Measurements from ENCODE around the gene RNF166.

Gene RNF166

DNA sequence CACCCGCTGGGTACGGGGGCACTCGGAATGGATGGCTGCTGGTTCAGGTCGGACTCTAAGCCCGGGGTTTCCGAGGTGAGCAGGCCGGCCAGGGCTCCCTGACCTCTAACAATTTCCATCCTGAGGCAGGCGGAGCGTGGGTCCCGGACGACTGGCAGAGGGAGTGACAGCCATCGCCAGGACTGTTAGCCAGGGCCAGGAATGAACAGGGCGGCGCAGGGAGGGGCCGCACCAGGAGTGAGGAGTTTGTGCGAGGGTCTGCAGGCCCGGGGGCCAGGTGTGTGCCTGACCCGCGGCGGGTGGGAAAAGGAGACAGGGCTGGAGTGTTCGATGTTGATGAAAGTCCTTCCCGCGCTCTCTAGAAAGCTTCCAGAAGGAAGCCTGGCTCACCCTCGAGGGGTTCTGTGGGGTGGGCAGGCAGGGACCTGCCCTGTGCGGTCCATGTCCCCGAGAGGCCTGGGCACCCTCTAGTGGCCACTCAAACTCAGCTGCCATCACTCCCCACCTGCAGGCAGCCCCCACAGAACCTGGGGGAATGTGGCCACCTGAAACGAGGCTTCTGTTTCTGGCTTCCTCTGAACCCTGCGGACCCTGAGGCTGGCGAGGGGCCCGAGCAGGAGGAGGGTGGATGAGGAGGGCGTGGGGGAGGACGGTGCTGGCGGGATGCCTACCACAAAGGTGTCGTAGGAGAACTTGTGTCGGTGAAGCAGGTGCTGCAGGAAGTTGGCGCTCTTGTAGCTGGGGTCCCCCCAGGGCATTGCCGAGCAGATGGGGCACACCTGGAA, 8.2 kb downstream of the RNF166 start:
- no peaks in the 10 kb centered on the region for H3K27me3 ChIP-seq (replicated peaks; ENCODE audit: insufficient read depth, low read length)
- H3K4me3 ChIP-seq (ENCODE audit: low read length), result no peak overlapping the region
- H3K27ac ChIP-seq (ENCODE audit: low read length), result no peak overlapping the region
- DNase-seq, result no peak
- H3K9me3 ChIP-seq (replicated peaks; ENCODE audit: insufficient read depth, low read length), result no peaks in the 10 kb centered on the region
- H3K4me2 ChIP-seq (ENCODE audit: low read depth, low read length), result no peak overlapping the region
- H4K20me1 ChIP-seq (ENCODE audit: insufficient read depth, low read length), result no peaks in the 10 kb centered on the region
- no peak for TF ChIP-seq EZH2 (optimal IDR thresholded peaks at IDR 0.05; ENCODE audit: low read depth, low read length)
- TF ChIP-seq, protein P1, sequence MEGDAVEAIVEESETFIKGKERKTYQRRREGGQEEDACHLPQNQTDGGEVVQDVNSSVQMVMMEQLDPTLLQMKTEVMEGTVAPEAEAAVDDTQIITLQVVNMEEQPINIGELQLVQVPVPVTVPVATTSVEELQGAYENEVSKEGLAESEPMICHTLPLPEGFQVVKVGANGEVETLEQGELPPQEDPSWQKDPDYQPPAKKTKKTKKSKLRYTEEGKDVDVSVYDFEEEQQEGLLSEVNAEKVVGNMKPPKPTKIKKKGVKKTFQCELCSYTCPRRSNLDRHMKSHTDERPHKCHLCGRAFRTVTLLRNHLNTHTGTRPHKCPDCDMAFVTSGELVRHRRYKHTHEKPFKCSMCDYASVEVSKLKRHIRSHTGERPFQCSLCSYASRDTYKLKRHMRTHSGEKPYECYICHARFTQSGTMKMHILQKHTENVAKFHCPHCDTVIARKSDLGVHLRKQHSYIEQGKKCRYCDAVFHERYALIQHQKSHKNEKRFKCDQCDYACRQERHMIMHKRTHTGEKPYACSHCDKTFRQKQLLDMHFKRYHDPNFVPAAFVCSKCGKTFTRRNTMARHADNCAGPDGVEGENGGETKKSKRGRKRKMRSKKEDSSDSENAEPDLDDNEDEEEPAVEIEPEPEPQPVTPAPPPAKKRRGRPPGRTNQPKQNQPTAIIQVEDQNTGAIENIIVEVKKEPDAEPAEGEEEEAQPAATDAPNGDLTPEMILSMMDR (IDR thresholded peaks at IDR 0.05; ENCODE audit: low read length), result no peak; the same call in 1 of the 2 replicates
- TF ChIP-seq EZH2phosphoT487 (IDR thresholded peaks at IDR 0.05; ENCODE audit: low read length), result no peak
- H3K9me2 ChIP-seq (replicated peaks; ENCODE audit: insufficient read depth, low read length), result no peaks in the 10 kb centered on the region
- H3K4me1 ChIP-seq (ENCODE audit: low read length), result peaks cover 13% of the 10 kb centered on the region
- H2AFZ ChIP-seq (ENCODE audit: low read length), result no peak overlapping the region
- no peak overlapping the region for H3K9ac ChIP-seq (ENCODE audit: low read length)
- peaks cover 11% of the 10 kb centered on the region; the same call in 1 of the 2 replicates for H3K79me2 ChIP-seq (ENCODE audit: low read length)
- no peaks in the 10 kb centered on the region; the same call in 1 of the 2 replicates for H3F3A ChIP-seq (ENCODE audit: insufficient read depth, low read length)
- H3K36me3 ChIP-seq (replicated peaks; ENCODE audit: insufficient read depth, low read length), result no peaks in the 10 kb centered on the region

DNA sequence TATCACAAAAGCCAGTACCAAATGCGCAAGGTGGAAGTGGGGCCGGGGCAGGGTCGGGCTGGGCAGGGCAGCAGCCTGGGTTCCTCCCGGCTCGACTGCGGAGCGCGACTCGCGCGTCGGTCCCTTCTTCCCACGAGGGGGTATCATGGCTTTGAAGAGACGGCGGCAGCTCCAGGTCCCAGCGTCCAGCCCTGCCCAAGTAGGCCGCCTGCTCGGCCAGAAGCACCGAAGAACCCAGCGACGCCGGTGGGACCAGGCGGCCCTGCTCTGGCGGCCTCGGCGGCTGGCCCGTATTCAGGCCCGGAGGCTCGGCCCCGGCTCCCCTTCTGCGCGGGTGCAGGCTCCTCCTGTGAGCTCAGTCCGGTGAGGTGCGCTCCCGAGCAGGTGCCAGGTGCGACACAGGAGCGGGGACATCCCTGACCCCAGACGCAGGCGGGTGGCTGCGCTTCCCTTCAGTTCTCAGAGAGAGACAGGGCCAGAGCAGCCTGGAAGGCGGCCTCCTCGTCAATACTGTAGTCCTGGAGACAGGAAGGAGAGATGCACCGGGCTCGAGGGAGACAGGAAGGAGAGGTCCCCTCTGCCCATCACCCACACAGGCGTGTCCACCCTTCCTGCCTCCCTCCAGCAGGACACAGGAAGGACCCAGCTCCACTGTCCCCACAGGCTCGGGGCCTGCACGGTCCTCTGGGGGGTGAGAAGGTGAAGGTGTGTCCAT, 8.9 kb downstream of the RNF166 start:
- no peak for DNase-seq
- Histone ChIP-seq H3K4me2 (ENCODE audit: low read depth, low read length) (no peak overlapping the region), H3K9me2 (replicated peaks; ENCODE audit: insufficient read depth, low read length) (no peaks in the 10 kb centered on the region), H3K9me3 (replicated peaks; ENCODE audit: insufficient read depth, low read length) (no peaks in the 10 kb centered on the region), H3F3A (ENCODE audit: insufficient read depth, low read length) (no peaks in the 10 kb centered on the region; the same call in 1 of the 2 replicates), H3K36me3 (replicated peaks; ENCODE audit: insufficient read depth, low read length) (no peaks in the 10 kb centered on the region), H3K4me1 (ENCODE audit: low read length) (peaks cover 13% of the 10 kb centered on the region), H3K79me2 (ENCODE audit: low read length) (peaks cover 10% of the 10 kb centered on the region; the same call in 1 of the 2 replicates), H3K27me3 (replicated peaks; ENCODE audit: insufficient read depth, low read length) (no peaks in the 10 kb centered on the region), H4K20me1 (ENCODE audit: insufficient read depth, low read length) (no peaks in the 10 kb centered on the region), H3K9ac (ENCODE audit: low read length) (no peak overlapping the region), H2AFZ (ENCODE audit: low read length) (no peak overlapping the region), H3K4me3 (ENCODE audit: low read length) (no peak overlapping the region), H3K27ac (ENCODE audit: low read length) (no peak overlapping the region)
- TF ChIP-seq EZH2 (optimal IDR thresholded peaks at IDR 0.05; ENCODE audit: low read depth, low read length) (no peak), EZH2phosphoT487 (IDR thresholded peaks at IDR 0.05; ENCODE audit: low read length) (no peak)
- TF ChIP-seq, protein P1 (IDR thresholded peaks at IDR 0.05; ENCODE audit: low read length), result no peak

DNA sequence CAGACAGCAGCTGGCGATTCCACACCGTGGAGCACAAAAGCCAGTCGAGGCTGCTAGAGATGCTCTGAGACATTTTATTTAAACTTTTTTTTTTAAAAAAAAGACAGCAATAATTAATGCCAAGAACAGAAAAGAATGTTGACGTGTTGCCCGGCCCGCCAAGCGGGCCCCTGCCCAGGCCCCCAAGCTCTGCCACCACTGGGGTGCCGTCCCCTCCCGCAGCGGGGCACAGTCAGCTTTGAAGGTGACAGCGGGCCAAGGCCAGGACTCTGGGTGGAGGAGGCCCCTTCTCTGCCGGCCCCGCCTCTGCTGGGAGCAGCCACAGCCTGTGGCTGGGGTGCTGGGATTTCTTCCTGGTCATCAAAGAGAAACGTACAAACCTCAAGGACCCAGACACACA, 9.8 kb downstream of the RNF166 start:
- no peaks in the 10 kb centered on the region for H3K9me3 ChIP-seq (replicated peaks; ENCODE audit: insufficient read depth, low read length)
- no peaks in the 10 kb centered on the region for H3K9me2 ChIP-seq (replicated peaks; ENCODE audit: insufficient read depth, low read length)
- H3K27me3 ChIP-seq (replicated peaks; ENCODE audit: insufficient read depth, low read length), result no peaks in the 10 kb centered on the region
- no peak overlapping the region for H2AFZ ChIP-seq (ENCODE audit: low read length)
- H4K20me1 ChIP-seq (ENCODE audit: insufficient read depth, low read length), result no peaks in the 10 kb centered on the region
- no peak overlapping the region for H3K4me3 ChIP-seq (ENCODE audit: low read length)
- peaks cover 11% of the 10 kb centered on the region for H3K4me1 ChIP-seq (ENCODE audit: low read length)
- no peak overlapping the region for H3K4me2 ChIP-seq (ENCODE audit: low read depth, low read length)
- no peaks in the 10 kb centered on the region; the same call in 1 of the 2 replicates for H3F3A ChIP-seq (ENCODE audit: insufficient read depth, low read length)
- DNase-seq, result no peak
- TF ChIP-seq EZH2phosphoT487 (IDR thresholded peaks at IDR 0.05; ENCODE audit: low read length), result no peak
- TF ChIP-seq, protein P1 (IDR thresholded peaks at IDR 0.05; ENCODE audit: low read length), result no peak
- TF ChIP-seq EZH2 (optimal IDR thresholded peaks at IDR 0.05; ENCODE audit: low read depth, low read length), result no peak
- H3K79me2 ChIP-seq (ENCODE audit: low read length), result peaks cover 2% of the 10 kb centered on the region; the same call in 1 of the 2 replicates
- no peak overlapping the region for H3K27ac ChIP-seq (ENCODE audit: low read length)
- H3K36me3 ChIP-seq (replicated peaks; ENCODE audit: insufficient read depth, low read length), result no peaks in the 10 kb centered on the region
- H3K9ac ChIP-seq (ENCODE audit: low read length), result no peak overlapping the region

All from MM.1S (cell line).